IPS-NIHi11 (cell line): Measurements from ENCODE around the gene PPP2R1B.

ENCODE experiments used
- DNase-seq: peaks from one replicate; pipeline ENCODE4 v3.0.0; 2012; ENCODE audit warnings: mixed read lengths, low spot score

Gene PPP2R1B

GRCh38 chr11:111748035-111748804 lies 18.0 kb downstream of the PPP2R1B start:
- DNase-seq = no peak

GRCh38 chr11:111745719-111746504 lies 20.3 kb downstream of the PPP2R1B start:
- DNase-seq = no peak

GRCh38 chr11:111743700-111744099 lies 22.5 kb downstream of the PPP2R1B start:
- DNase-seq = no peak

- no peak for DNase-seq
Observed at GRCh38 chr11:111741751-111742150, 24.4 kb downstream of the PPP2R1B start.

GRCh38 chr11:111739299-111739698 lies 26.9 kb downstream of the PPP2R1B start:
- no peak for DNase-seq

- no peak for DNase-seq
Observed at GRCh38 chr11:111737444-111738210, 28.6 kb downstream of the PPP2R1B start.

GRCh38 chr11:111736621-111737443 lies 29.4 kb downstream of the PPP2R1B start:
- no peak for DNase-seq

- no peak for DNase-seq
Observed at GRCh38 chr11:111736181-111736590, 30.0 kb downstream of the PPP2R1B start.

- peak; percentile 43 for DNase-seq
Observed at GRCh38 chr11:111735262-111736116, 30.7 kb downstream of the PPP2R1B start.

- DNase-seq = no peak
Observed at GRCh38 chr11:111734954-111735261, 31.3 kb downstream of the PPP2R1B start.

GRCh38 chr11:111734101-111734953 lies 31.9 kb downstream of the PPP2R1B start:
- DNase-seq = no peak

GRCh38 chr11:111733611-111734088 lies 32.5 kb downstream of the PPP2R1B start:
- no peak for DNase-seq

GRCh38 chr11:111733016-111733415 lies 33.2 kb downstream of the PPP2R1B start:
- no peak for DNase-seq

GRCh38 chr11:111731821-111732220 lies 34.4 kb downstream of the PPP2R1B start:
- no peak for DNase-seq

GRCh38 chr11:111730871-111731591 lies 35.2 kb downstream of the PPP2R1B start:
- no peak for DNase-seq

- DNase-seq = no peak
Observed at GRCh38 chr11:111729831-111730311, 36.3 kb downstream of the PPP2R1B start.

GRCh38 chr11:111729071-111729830 lies 36.9 kb downstream of the PPP2R1B start:
- no peak for DNase-seq

- DNase-seq = no peak
Observed at GRCh38 chr11:111727431-111727830, 38.8 kb downstream of the PPP2R1B start.
